ENCODE results near the gene SLC12A8.

The SLC12A8 gene

DNA sequence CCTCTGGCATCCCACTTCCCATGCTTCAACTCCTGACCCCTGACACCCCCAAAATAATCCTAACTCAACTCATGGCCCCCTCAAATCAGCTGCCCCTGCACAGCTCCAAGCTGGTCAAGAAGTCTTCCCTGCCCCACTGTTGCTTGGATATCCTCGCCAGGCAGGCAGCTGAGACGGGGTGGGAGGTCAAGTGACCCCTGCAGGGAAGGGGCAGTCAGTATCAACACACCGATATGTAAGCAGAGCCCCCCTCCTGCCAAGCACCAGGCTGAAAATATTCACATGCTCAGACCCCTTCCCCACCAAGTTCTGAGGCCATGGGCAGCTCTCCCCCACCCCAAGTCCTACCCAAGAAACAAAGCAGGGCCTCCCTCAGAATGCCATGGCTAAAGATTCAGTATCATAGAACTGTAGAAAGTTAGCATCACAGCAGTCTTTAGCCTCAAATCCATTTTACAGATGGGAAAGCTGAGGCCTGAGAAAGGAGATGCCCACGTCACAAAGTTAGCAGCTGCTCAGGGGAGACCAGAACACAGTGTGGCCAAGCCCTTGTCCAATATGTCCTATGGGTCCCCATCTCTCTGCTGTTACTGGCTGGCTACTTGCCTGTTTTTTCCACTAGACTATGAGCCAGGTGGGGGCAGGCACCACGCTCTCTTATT is 67.8 kb downstream of the SLC12A8 start:
- no peak overlapping the region for H3K4me3 ChIP-seq (ENCODE audit: low read depth, low read length)
- TF ChIP-seq, protein P1, sequence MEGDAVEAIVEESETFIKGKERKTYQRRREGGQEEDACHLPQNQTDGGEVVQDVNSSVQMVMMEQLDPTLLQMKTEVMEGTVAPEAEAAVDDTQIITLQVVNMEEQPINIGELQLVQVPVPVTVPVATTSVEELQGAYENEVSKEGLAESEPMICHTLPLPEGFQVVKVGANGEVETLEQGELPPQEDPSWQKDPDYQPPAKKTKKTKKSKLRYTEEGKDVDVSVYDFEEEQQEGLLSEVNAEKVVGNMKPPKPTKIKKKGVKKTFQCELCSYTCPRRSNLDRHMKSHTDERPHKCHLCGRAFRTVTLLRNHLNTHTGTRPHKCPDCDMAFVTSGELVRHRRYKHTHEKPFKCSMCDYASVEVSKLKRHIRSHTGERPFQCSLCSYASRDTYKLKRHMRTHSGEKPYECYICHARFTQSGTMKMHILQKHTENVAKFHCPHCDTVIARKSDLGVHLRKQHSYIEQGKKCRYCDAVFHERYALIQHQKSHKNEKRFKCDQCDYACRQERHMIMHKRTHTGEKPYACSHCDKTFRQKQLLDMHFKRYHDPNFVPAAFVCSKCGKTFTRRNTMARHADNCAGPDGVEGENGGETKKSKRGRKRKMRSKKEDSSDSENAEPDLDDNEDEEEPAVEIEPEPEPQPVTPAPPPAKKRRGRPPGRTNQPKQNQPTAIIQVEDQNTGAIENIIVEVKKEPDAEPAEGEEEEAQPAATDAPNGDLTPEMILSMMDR (IDR thresholded peaks at IDR 0.05; ENCODE audit: borderline replicate concordance, insufficient read depth, low read depth, low read length) = no peak

DNA sequence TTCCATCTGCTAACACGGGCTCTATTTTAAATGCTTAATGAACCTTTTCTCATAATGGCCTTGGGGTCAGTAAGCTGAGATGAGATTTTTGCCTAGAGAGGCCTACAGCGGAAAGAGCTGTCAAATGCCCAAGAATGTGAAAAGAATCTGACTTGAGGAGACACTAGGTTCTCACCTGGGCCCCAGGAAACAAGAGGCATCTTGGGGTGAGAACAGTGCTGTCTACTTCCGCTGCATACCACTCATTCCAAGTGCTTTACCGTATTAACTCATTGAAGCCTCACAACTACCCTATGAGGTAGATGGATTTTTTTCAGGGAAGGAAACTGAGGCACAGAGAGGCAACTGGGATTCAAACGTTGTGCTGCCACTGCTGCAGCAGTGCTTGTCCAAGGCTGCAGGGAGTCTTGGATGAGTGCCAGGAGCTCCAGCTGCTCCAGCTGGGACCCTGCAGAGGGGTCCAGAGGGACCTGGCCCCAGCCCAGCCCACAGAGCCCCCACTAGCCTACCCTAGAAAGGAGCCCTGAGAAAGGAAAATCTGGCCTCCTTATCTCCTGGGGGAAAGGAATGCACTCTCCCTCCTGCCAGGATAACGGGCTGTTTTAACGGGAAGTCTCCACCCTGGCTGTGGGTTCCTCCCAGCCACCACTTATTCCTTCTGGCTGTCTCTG is 68.4 kb downstream of the SLC12A8 start:
- TF ChIP-seq, protein P1 (IDR thresholded peaks at IDR 0.05; ENCODE audit: borderline replicate concordance, insufficient read depth, low read depth, low read length) = no peak
- H3K4me3 ChIP-seq (ENCODE audit: low read depth, low read length) = no peak overlapping the region

DNA sequence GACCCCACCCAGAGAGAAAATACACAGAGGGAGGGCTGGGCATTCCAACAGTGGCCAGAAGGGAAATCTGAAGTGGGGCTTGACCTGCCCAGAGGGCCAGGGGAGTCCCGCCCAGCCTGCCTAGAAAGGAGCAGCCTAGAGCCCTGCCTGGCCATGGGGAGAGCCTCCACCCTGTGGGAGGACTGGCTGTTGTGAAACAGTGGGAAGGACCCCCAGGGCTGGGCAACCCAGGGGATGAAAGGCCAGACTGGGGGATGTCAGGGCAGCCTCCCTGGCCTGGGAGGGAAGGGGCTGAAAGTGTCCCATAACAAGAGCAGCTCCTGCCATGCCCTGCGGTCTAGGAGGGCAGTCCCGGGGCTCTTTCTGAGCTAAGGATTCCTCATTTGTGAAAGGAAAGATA is 69.0 kb downstream of the SLC12A8 start:
- H3K4me3 ChIP-seq (ENCODE audit: low read depth, low read length) = no peak overlapping the region
- TF ChIP-seq, protein P1 (IDR thresholded peaks at IDR 0.05; ENCODE audit: borderline replicate concordance, insufficient read depth, low read depth, low read length) = no peak

DNA sequence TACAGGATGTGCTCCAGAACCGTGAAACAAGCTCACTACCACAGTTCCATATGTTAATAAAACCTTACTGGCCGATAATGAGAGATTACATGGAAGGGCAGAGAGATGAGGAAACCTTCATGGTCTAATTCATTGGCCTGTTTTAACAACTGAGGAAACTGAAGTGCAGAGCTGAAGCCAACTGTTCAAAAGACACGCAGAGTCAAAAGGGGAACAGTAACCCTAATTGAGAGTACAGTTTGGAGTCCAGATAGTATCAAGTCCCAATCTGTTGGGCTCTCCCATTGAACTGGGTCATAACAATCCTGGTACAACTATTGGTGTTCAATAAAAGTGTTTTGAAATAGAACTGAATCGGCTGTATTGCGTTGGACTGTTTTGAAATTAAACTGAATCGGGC is 69.6 kb downstream of the SLC12A8 start:
- TF ChIP-seq, protein P1 (IDR thresholded peaks at IDR 0.05; ENCODE audit: borderline replicate concordance, insufficient read depth, low read depth, low read length) = no peak
- H3K4me3 ChIP-seq (ENCODE audit: low read depth, low read length) = peak overlapping the region; percentile 49

DNA sequence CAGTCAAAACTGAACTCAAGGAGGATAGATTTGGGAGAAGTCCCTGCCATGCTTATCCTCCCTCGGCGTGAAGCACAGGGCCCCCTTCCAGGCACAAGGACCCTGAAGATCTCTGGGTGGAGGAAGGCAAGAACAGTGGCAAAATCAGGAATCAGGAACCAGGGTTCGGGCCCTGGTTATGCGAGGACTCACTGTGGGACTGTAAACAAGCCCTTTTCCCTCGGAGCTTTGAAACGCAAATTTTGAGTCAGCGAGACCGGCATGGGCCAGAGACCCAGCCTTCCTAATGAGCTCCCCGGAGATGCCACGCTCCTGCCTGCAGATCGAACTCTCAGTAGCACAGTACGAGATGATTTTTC is 70.1 kb downstream of the SLC12A8 start:
- TF ChIP-seq, protein P1 (IDR thresholded peaks at IDR 0.05; ENCODE audit: borderline replicate concordance, insufficient read depth, low read depth, low read length) = no peak
- H3K4me3 ChIP-seq (ENCODE audit: low read depth, low read length) = peak overlapping the region; percentile 49

DNA sequence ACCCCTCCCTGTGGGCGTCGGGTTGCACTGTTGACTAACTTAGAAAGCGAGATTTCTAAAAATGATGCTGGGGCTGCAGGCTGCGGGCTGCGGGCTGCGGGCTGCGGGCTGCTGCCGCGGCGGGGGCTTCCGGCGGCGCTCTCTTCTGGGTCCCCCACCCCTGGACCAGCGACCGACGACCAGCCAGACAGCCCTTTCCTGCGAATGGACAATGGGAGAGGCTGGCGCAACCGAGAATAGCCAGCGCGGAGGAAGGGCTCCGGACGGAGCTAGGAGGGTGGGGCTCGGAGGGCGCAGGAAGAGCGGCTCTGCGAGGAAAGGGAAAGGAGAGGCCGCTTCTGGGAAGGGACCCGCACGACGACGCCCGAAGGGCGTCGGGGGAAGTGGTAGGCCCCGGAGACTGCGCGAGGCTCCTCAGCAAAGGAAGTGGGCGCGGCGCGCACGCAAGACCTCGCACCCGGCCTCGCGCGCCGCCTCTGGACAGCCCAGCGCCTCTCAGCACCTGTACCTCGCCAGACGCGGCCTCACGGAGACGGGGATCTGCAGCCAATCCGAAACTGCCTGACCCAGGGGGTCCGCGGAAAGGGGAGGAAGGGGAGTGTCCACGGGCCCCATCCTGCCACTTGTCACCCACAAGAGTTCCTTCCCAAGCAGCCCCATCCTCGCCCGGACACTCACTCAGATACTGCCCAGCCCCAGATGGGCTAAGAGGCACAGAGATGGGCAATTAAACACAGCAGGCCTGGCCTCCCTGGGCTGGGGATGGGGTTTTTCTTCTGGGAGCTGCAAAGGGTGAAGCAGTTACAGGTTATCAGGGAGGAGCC is 70.7 kb downstream of the SLC12A8 start:
- peak overlapping the region; percentile 49 for H3K4me3 ChIP-seq (ENCODE audit: low read depth, low read length)
- TF ChIP-seq, protein P1 (IDR thresholded peaks at IDR 0.05; ENCODE audit: borderline replicate concordance, insufficient read depth, low read depth, low read length) = peak; percentile 71
